Activated T-cell treated with anti-CD3 and anti-CD28 coated beads for 4 hours (primary cell): ENCODE results near the gene PHLDB3.
"Not testable (repeated sequence)": the region's sequence is repeated elsewhere in the genome, so short reads cannot be mapped to it uniquely, and the experiment has no call there.

Source experiments
- DNase-seq: peaks from one replicate; pipeline ENCODE4 v3.0.0-alpha.2; 2020

PHLDB3 gene

GRCh38 chr19:43526884-43527859 lies 22.6 kb upstream of the PHLDB3 start, which contains the start of gene ETHE1:
Gene ETHE1 (minus strand): TSS chr19:43527201. CDS start chr19:43527177, 24 bp downstream.
- DNase-seq = peak; percentile 61

DNA sequence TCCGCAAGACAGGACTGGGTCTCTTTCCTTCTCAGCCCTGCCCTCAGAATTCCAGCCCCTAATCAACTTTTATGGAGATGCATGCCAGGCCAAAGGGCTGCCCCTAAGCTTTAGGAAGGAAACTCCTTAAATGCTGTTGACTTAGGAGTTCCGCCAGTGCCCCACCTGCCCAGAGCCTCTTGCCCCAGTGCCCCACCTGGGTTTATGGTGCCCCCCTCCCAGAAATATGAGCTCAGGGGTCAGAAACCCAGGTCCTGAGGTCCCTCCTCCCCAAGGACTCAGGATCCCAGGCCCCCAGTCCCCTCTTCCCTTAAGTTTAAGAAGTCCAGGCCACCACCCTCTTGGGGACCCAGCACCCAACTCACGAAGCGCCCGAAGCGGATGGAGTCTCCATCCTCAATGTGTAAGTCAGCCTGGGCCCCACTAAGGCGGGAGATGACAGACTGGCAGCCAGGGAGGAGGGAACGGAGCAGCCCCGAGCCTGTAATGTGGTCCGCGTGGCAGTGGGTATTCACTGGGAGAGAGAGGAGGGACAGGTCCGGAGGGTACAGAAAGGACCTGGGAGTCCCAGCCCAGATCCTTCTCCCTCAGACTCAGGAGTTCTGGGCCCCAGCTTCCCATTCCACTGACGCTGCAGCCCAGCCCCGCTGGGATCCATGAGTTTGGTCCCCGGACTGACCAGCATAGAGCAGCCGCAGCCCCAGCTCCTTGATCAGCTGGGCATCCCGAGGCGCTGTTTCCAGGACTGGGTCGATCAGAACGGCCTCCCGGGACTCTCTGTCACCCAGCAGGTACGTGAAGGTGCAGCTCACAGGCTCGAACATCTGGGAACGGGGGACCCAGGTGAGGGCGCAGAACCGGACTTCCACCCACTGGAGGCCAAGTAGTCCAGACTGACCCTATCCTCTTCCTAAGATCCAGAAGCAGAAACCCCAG lies 21.6 kb upstream of the PHLDB3 start:
- DNase-seq = no peak

DNA sequence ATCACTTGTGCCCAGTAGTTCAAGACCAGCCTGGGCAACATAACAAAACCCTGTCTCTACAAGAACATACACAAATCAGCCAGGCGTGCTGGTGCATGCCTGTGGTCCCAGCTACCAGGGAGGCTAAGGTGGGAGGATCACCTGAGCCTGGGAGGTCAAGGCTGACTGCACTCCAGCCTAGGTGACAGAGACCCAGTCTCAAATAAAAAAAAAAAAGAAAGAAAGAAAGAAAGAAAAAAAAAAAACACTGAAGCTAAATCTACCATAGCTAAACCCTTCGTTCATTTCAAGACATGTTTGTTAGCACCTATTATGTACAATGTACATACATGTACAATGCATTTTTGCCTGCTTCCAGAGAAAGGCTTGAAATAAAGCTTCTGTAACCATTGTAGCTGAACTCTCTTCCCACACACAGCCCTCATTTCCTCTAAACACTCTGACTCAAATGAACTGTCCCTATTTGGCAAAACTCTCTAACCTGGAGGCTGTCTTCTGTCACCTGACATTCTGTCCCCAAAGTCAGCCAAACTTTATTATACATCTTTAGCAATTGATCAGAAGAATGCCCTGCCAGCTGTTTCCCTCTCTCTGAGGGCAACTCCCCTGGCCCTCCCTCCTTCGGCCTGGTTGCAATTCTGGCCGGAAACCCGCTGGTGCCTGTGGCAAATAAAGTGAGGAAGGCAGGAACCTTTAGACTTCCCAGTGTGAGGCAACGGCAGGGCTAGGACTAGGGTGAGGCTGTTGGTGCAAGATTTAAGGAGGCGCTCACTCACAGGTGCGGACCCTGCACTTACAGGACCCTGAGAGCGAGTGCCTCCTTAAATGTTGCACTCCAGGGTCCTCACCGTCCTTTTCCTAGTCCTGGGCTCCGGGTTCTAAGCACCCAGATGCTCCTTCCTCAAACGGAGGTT lies 20.6 kb upstream of the PHLDB3 start:
- no peak for DNase-seq

DNA sequence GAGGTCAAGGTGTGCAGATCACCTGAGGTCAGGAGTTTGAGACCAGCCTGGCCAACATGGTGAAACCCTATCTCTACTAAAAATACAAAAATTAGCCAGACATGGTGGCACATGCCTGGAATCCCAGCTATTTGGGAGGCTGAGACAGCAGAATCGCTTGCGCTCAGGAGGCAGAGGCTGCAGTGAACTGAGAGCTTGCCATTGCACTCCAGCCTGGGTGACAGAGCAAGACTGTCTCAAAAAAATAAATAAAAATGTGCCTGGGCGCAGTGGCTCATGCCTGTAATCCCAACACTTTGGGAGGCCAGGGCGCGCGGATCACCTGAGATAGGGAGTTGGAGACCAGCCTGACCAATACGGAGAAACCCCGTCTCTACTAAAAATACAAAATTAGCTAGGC lies 19.1 kb upstream of the PHLDB3 start:
- DNase-seq = not testable (repeated sequence)

DNA sequence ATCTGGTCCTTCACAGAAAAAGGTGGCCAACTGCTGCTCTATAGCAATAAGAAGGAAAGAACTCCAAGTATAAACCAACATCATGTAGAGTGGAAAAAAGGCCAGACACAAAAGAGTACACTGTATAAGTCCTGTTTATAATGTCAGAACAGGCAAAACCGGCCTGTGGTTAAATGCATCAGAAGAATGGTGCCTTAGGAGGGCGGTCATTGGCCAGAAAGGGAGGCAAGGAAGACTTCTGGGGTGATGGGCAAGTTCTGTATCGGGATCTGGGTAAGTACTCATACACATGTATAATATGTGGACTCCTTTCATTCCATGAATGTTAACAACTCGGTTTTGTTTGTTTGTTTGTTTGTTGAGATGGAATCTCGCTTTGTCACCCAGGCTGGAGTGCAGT lies 18.4 kb upstream of the PHLDB3 start:
- DNase-seq = no peak

- peak; percentile 78 for DNase-seq
Observed at GRCh38 chr19:43519436-43520088, 15.0 kb upstream of the PHLDB3 start.

- DNase-seq = no peak
Observed at GRCh38 chr19:43518051-43518450, 13.5 kb upstream of the PHLDB3 start.

DNA sequence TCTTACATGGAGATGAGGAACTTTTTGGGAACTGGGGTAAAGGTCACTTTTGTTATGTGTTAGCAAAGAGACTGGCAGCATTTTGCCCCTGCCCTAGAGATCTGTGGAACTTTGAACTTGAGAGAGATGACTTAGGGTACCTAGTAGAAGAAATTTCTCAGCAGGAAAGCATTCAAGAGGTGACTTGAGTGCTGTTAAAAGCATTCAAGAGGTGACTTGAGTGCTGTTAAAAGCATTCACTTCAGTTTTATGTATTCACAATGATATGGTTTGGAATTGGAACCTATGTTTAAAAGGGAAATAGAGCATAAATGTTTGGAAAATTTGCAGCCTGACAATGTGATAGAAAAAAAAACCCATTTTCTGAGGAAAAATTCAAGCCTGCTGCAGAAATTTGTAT lies 7.9 kb upstream of the PHLDB3 start:
- not testable (repeated sequence) for DNase-seq

DNA sequence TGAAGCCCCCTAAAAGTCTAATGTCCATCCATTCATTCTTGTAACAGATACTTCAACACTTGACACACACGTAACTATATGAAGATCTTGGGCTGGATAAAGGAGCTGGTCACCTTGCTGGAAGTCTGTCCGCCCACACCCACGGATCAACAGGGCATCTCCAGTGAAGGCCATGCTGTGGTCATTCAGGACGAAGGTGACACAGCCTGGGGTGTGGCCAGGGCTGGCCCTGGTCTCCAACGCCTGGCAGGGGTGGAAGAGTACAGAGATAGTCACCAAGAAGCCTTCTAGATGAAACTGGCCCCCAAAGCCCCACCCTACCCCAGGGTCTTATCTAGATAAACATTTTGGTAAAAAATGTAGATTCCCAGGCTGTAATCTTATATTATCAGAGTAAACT lies 6.8 kb upstream of the PHLDB3 start:
- DNase-seq = no peak

DNA sequence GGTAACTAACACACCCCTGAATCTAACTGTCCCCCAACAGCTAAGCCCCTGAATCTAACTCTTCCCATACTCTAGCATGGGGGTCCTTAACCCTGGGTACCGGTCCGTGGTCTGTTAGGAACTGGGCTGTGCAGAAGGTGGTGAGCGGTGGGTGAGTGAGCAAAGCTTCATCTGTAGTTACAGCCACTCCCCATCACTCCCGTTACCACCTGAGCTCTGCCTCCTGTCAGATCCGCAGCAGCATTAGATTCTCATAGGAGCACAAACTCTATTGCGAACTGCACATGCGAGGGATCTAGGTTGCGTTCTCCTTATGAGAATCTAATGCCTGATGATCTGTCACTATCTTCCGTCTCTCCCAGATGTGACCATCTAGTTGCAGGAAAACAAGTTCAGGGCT lies 6.2 kb upstream of the PHLDB3 start:
- DNase-seq = no peak

DNA sequence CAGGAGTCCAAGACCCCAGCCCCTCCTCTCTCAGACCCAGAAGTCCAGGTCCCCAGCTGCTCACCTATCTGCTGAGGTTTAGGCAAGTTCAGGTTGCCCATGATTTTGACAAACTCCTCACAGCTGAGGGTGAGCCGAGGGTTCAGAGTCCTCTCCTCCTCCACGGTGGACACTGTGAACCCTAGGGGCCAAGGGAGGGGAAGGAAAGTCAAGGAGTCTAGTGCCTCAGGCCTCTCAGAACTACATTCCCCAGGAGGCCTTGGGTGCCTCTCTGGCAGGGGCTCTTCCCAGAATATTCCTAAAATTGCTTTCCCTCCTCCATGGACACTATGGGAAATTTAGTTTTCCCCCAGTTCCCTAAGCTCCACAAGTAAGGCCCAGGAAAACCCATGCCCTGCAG lies 3.3 kb upstream of the PHLDB3 start:
- no peak for DNase-seq

GRCh38 chr19:43506629-43507028 lies 2.1 kb upstream of the PHLDB3 start:
- DNase-seq = no peak

- no peak for DNase-seq
Observed at GRCh38 chr19:43505941-43506340, 1.4 kb upstream of the PHLDB3 start.

- DNase-seq = no peak
Observed at GRCh38 chr19:43505186-43505456, 575 bp upstream of the PHLDB3 start.

DNA sequence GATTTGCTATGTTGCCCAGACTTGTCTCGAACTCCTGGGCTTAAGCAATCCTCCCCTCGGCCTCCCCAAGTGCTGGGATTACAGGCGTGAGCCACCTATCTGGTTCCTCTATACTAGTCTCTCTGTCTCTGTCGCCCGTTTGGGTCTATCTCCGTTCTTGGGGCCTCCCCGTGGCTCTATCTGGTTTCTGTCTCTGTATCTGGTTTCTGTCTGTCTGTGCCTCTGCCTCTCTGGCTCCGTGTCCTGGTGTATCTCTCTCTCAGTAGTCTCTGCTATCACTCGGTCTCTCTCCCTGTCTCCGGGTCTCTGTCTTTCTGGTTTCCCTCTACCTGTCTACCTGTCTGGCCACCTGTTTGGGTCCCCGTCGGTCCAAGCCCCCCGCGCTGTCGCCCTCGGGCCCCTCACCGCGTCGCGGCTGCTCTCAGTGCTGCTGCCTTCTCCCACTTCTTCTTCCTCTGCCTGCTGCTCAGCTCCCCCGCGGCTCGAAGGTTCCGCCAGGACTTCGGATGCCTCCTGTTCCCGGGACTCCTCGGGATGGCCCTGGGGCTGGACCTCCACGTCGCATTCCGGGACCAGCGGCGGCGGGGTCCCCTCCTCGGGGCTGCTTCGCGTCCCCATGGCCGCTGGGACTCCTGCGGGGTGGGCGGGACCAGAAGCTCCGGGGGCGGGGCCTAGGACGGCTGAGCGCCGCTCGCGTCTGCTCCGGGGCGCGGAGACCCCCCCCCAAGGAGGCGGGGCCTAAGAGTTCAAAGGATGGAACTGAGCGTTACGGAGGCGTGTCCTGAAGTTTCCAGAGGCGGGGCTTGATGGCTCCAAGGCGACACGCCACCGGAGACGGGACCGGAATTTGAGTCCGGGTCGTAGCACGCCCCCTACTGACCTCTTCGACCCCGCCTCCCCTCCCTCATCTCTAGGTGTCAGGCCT lies 783 bp downstream of the PHLDB3 start:
- DNase-seq = peak; percentile 100

DNA sequence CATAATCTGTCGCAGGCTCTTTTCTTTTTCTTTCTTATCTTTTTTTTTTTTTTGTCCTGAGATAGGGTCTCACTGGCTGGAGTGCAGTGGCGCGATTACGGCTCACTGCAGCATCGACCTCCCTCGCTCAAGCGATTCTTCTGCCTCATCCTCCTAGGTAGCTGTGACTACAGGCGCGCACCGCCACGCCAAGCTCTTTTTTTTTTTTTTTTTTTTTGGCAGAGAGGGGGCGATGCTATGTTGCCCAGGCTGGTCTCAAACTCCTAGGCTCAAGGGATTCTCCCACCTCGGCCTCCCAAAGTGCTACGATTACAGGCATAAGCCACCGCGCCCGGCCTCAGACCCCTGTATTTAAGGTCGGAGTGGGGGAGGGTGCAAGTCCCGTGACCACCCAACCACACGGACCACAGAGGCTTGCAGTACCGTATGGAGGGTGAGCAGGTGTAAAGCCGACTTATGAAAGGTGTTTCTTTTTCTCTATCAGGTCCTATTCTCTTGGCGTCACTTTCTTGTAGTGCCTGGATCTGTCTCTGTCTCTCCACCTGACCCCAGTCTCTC lies 2.0 kb downstream of the PHLDB3 start:
- DNase-seq = no peak

- no peak for DNase-seq
Observed at GRCh38 chr19:43501661-43502418, 2.7 kb downstream of the PHLDB3 start.

DNA sequence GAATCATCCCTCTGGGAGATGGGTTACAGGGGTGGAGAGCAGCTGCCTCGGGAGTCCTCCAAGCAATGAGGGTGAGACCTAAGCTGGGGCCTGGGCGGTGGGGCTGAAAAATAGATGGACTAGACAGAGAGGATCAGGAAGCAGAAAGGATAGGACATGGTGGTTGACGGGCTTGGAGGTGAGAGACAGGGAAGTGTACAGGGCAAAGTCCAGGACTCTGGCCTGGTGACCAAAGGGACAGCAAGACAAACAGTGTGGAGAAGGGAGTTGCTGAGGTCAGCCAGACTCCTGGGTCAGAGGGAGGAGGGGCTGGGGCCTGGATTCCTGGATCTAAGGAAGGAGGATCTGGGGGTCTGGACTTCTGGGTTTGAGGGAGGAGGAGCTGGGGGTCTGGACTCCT lies 5.5 kb downstream of the PHLDB3 start:
- no peak for DNase-seq

DNA sequence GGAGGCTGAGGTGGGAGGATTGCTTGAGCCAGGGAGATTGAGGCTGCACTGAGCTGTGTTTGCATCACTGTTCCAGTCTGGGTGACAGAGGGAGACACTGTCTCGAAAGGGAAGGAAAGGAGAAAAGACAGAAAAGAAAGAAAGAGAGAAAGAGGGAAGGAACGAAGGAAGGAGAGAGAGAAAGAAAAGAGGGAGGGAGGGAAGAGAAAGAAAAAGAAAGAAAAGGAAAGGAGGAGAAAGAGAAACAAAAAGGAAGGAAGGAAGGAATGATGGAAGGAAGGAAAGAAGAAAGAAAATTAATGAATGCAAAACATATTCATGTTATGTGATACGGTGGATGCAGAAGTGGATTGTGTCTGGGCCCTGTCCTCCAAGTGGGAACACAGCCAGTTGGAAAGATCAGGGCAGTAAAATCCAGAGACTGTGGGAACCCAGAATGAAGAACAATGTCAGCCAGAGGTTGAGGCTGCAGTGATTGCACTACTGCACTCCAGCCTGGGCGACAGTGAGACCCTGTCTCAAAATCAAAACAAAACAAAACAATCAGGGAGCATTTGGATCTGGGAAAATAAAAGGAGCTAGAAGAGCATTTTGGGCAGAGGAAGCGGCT lies 6.2 kb downstream of the PHLDB3 start:
- no peak for DNase-seq
